ENCODE measurements around the gene SERTAD1.
"Not testable (repeated sequence)": the region's sequence is repeated elsewhere in the genome, so short reads cannot be mapped to it uniquely, and the experiment has no call there.

SERTAD1 gene

DNA sequence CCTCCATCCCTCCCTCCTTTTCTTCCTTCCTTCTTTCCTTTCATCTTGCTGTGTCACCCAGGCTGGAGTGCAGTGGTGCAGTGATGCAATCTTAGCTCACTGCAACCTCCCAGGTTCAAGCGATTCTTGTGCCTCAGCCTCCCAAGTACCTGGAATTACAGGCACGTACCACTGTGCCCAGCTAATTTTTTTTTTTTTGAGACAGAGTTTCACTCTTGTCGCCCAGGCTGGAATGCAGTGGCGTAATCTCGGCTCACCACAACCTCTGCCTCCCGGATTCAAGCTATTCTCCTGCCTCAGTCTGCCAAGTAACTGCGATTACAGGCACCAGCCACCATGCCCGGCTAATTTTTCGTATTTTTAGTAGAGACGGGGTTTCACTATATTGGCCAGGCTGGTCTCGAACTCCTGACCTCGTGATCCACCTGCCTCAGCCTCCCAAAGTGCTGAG, 37.8 kb upstream of the SERTAD1 start:
- H3K9ac ChIP-seq (ENCODE audit: low read length); H3K27ac ChIP-seq (ENCODE audit: low read length); H3K9me3 ChIP-seq (ENCODE audit: control insufficient read depth, low read depth, low read length); H3K36me3 ChIP-seq (ENCODE audit: control insufficient read depth, low read depth, low read length); H3K4me1 ChIP-seq (ENCODE audit: control insufficient read depth, low read depth, low read length); H3K4me3 ChIP-seq (ENCODE audit: low read length): not testable (repeated sequence)
- H3K27me3 ChIP-seq (ENCODE audit: control insufficient read depth, insufficient read depth, low read length), result peaks cover 31% of the 10 kb centered on the region

DNA sequence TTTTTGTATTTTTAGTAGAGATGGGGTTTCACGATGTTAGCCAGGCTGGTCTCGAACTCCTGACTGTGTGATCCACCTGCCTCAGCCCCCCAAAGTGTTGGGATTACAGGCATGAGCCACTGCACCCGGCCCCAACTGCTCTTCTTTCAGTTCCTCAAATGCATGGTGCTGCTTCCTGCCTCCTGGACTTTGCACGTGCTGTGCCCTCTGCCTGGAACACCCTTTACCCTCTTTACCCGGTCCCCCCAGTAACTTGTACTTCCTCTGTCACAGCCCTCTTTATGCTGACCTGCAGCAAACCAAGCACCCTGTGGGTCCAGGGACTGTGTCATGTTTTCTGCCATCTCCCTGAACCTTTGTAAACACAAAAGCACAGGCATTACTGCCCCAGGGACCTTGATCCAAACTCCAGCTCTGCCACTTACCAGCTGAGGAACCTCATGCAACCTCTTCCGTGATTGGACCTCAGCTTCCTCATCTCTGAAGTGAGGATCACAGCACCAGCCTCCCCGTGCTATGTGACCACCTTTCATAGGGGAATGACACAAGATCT, 36.0 kb upstream of the SERTAD1 start:
- Histone ChIP-seq H3K9me3 (ENCODE audit: control insufficient read depth, low read depth, low read length) (no peaks in the 10 kb centered on the region), H3K4me1 (ENCODE audit: control insufficient read depth, low read depth, low read length) (peaks cover 5% of the 10 kb centered on the region), H3K9ac (ENCODE audit: low read length) (no peak overlapping the region), H3K27ac (ENCODE audit: low read length) (no peak overlapping the region), H3K27me3 (ENCODE audit: control insufficient read depth, insufficient read depth, low read length) (peaks cover 14% of the 10 kb centered on the region), H3K4me3 (ENCODE audit: low read length) (no peak overlapping the region), H3K36me3 (ENCODE audit: control insufficient read depth, low read depth, low read length) (no peaks in the 10 kb centered on the region)

DNA sequence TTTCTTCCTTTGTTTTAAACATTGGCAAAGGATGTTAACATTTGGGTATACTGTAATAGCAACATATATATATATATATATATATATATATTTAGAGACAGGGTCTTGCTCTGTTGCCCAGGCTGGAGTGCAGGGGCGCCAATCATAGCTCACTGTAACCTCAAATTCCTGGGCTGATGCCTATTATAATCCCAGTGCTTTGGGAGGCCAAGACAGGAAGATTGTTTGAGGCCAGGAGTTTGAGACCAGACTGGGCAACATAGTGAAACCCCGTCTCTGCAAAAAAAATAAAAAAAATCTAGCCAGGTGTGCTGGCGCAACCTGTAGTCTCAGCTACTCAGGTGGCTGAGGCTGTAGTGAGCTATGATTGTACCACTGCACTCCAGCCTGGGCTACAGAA, 34.4 kb upstream of the SERTAD1 start:
- Histone ChIP-seq H3K4me3 (ENCODE audit: low read length) (no peak overlapping the region), H3K9me3 (ENCODE audit: control insufficient read depth, low read depth, low read length) (no peaks in the 10 kb centered on the region), H3K4me1 (ENCODE audit: control insufficient read depth, low read depth, low read length) (no peaks in the 10 kb centered on the region), H3K27me3 (ENCODE audit: control insufficient read depth, insufficient read depth, low read length) (peaks cover 5% of the 10 kb centered on the region), H3K36me3 (ENCODE audit: control insufficient read depth, low read depth, low read length) (no peaks in the 10 kb centered on the region), H3K9ac (ENCODE audit: low read length) (no peak overlapping the region), H3K27ac (ENCODE audit: low read length) (no peak overlapping the region)

DNA sequence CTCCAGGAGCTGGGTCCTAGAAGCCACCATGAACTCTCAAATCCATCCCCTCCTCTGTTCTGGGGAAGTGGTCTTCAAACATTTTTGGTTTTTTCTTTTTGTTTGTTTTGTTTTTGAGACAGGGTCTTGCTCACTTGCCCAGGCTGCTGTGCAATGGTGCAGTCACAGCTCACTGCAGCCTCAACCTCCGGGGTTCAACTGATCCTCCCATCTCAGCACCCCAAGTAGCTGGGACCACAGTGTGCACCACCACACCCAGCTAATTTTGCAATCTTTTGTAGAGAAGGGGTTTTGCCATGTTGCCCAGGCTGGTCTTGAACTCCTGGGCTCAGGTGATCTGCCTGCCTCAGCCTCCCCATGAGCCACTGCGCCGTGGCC, 32.8 kb upstream of the SERTAD1 start:
- no peaks in the 10 kb centered on the region for H3K36me3 ChIP-seq (ENCODE audit: control insufficient read depth, low read depth, low read length)
- no peaks in the 10 kb centered on the region for H3K4me1 ChIP-seq (ENCODE audit: control insufficient read depth, low read depth, low read length)
- no peak overlapping the region for H3K27ac ChIP-seq (ENCODE audit: low read length)
- H3K4me3 ChIP-seq (ENCODE audit: low read length), result no peak overlapping the region
- H3K27me3 ChIP-seq (ENCODE audit: control insufficient read depth, insufficient read depth, low read length), result no peaks in the 10 kb centered on the region
- H3K9ac ChIP-seq (ENCODE audit: low read length), result no peak overlapping the region
- H3K9me3 ChIP-seq (ENCODE audit: control insufficient read depth, low read depth, low read length), result no peaks in the 10 kb centered on the region

DNA sequence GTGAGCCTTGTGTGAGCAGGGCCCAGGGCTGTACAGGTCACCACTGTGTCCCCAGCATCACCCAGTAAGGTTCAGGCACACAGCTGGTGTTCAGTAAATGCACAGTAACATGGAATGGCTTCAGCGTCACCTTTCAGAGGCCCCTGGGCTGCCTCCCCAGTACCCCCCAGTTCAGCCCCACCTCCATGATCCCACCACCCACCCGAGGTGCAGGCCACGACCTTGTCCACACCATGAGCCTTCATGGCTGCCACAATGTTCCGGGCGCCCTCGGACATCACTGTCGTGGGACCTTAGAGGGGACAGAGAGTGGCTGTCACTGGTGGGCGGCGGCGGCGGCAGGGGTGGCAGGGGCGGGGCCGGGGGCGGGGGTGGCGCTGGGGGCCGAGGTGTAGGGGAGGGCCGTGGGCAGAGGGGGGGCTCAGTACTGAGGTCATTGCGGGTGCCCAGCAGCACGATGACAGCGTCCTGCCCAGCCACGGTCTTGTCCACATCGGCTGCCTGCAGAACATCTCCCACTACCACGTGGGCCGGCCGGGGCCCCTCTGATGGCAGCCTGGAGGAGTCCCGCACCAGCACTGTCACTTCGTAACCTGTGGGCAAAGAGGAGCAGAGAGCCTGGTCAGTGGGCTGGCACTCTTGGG, 32.3 kb upstream of the SERTAD1 start:
- no peak overlapping the region for H3K4me3 ChIP-seq (ENCODE audit: low read length)
- H3K36me3 ChIP-seq (ENCODE audit: control insufficient read depth, low read depth, low read length), result no peaks in the 10 kb centered on the region
- no peak overlapping the region for H3K27ac ChIP-seq (ENCODE audit: low read length)
- no peaks in the 10 kb centered on the region for H3K27me3 ChIP-seq (ENCODE audit: control insufficient read depth, insufficient read depth, low read length)
- H3K9me3 ChIP-seq (ENCODE audit: control insufficient read depth, low read depth, low read length), result no peaks in the 10 kb centered on the region
- H3K4me1 ChIP-seq (ENCODE audit: control insufficient read depth, low read depth, low read length), result no peaks in the 10 kb centered on the region
- no peak overlapping the region for H3K9ac ChIP-seq (ENCODE audit: low read length)

DNA sequence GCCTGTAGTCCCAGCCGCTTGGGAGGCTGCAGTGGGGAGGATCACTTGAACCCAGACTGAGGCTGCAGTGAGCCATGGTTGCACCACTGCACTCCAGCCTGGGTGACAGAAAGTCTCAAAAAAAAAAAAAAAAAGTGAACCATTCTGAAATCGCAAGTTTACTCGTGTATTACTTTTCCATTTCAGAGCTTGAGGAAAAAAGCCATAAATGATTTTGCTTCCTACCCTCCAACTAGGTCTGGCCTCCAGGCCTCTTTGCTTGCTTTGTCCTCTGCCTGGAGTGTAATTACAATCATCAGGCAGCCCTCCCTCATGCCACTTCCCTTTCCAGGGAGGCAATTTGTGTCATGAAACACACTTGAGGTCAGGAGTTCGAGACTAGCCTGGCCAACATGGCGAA, 31.3 kb upstream of the SERTAD1 start:
- Histone ChIP-seq H3K27ac (ENCODE audit: low read length) (no peak overlapping the region), H3K4me1 (ENCODE audit: control insufficient read depth, low read depth, low read length) (no peaks in the 10 kb centered on the region), H3K27me3 (ENCODE audit: control insufficient read depth, insufficient read depth, low read length) (no peaks in the 10 kb centered on the region), H3K9me3 (ENCODE audit: control insufficient read depth, low read depth, low read length) (no peaks in the 10 kb centered on the region), H3K9ac (ENCODE audit: low read length) (no peak overlapping the region), H3K36me3 (ENCODE audit: control insufficient read depth, low read depth, low read length) (no peaks in the 10 kb centered on the region), H3K4me3 (ENCODE audit: low read length) (no peak overlapping the region)

DNA sequence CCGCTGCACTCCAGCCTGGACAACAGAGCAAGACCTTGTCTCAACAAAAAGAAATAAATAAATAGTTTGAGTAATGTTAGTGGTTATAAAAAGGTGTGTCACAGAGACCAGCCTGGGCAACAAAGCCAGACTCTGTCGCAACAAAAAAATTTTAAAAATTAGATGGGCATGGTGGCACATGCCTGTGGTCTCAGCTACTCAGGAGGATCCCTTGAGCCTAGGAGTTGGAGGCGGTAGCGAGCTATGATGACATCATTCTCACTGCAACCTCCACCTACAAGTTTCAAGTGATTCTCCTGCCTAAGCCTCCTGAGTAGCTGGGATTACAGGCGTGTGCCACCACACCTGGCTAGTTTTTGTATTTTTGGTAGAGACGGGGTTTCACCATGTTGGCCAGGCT, 28.2 kb upstream of the SERTAD1 start:
- H3K36me3 ChIP-seq (ENCODE audit: control insufficient read depth, low read depth, low read length); H3K27me3 ChIP-seq (ENCODE audit: control insufficient read depth, insufficient read depth, low read length); H3K9ac ChIP-seq (ENCODE audit: low read length); H3K4me3 ChIP-seq (ENCODE audit: low read length); H3K4me1 ChIP-seq (ENCODE audit: control insufficient read depth, low read depth, low read length); H3K9me3 ChIP-seq (ENCODE audit: control insufficient read depth, low read depth, low read length); H3K27ac ChIP-seq (ENCODE audit: low read length): not testable (repeated sequence)

DNA sequence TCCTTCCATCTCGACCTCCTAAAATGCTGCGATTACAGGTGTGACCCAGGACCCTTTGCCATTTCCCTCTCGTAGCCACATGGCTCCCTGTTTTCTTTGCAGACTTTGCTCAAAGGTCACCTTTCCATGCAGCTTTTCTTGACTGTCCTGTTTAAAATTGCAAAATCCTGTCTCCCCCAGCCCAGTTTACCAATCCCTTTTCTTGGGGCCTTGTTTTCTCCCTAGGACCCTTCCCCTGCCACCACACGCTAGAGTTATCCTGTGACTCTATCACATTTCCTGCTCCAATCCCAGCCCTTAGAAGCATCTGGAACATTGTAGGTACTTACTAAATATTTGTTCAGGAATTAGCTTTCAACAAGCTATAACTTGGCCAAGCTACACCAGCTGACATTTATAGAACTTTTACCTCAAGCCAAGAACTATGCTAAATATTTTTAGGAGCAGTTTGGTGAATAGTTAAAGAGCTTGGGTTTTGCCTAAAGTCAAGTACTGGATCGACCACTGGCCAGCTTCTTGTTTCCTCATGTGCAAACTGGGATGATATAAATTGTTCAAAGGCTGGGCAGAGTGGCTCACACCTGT, 27.5 kb upstream of the SERTAD1 start:
- H3K27ac ChIP-seq (ENCODE audit: low read length), result no peak overlapping the region
- no peaks in the 10 kb centered on the region for H3K36me3 ChIP-seq (ENCODE audit: control insufficient read depth, low read depth, low read length)
- no peak overlapping the region for H3K4me3 ChIP-seq (ENCODE audit: low read length)
- H3K9me3 ChIP-seq (ENCODE audit: control insufficient read depth, low read depth, low read length), result no peaks in the 10 kb centered on the region
- H3K27me3 ChIP-seq (ENCODE audit: control insufficient read depth, insufficient read depth, low read length), result no peaks in the 10 kb centered on the region
- H3K9ac ChIP-seq (ENCODE audit: low read length), result no peak overlapping the region
- no peaks in the 10 kb centered on the region for H3K4me1 ChIP-seq (ENCODE audit: control insufficient read depth, low read depth, low read length)

DNA sequence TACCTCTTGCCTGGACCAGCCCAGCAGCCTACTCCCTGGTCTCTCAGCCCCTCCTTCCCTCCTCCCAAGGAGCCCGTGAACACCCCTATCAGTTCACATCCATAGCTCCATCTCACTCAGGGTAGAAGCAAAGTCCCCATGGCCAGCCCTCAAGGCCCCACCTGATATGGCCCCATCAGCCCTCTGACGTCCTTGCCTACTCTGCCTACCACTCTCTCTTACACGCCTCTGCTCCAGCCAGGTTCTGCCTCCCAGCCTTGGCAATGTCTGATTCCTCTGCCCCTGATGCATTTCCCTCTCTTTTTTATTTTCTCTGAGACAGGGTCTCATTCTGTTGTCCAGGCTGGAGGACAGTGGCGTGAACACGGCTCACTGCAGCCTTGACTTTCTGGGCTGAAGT, 26.2 kb upstream of the SERTAD1 start:
- H3K36me3 ChIP-seq (ENCODE audit: control insufficient read depth, low read depth, low read length), result no peaks in the 10 kb centered on the region
- H3K4me3 ChIP-seq (ENCODE audit: low read length), result no peak overlapping the region
- H3K9ac ChIP-seq (ENCODE audit: low read length), result no peak overlapping the region
- H3K27me3 ChIP-seq (ENCODE audit: control insufficient read depth, insufficient read depth, low read length), result no peaks in the 10 kb centered on the region
- no peaks in the 10 kb centered on the region for H3K4me1 ChIP-seq (ENCODE audit: control insufficient read depth, low read depth, low read length)
- H3K9me3 ChIP-seq (ENCODE audit: control insufficient read depth, low read depth, low read length), result no peaks in the 10 kb centered on the region
- H3K27ac ChIP-seq (ENCODE audit: low read length), result no peak overlapping the region

DNA sequence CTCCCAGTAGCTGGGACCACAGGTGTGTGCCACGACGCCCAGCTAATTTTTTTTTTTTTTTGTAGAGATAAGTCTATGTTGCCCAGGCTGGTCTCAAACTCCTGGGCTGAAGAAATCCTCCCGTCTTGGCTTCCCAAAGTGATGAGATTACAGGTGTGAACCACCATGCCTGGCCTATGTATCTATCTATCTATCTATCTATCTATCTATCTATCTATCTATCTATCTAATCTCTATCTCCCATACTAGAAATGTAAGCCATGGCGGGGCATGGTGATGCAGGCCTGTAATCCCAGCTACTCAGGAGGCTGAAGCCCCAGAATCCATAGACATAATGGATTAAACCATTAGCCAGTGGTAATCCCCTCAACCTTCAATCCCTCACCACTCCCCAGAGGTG, 24.9 kb upstream of the SERTAD1 start:
- peaks cover 7% of the 10 kb centered on the region for H3K4me1 ChIP-seq (ENCODE audit: control insufficient read depth, low read depth, low read length)
- no peaks in the 10 kb centered on the region for H3K9me3 ChIP-seq (ENCODE audit: control insufficient read depth, low read depth, low read length)
- no peak overlapping the region for H3K27ac ChIP-seq (ENCODE audit: low read length)
- H3K9ac ChIP-seq (ENCODE audit: low read length), result no peak overlapping the region
- H3K27me3 ChIP-seq (ENCODE audit: control insufficient read depth, insufficient read depth, low read length), result no peaks in the 10 kb centered on the region
- H3K36me3 ChIP-seq (ENCODE audit: control insufficient read depth, low read depth, low read length), result no peaks in the 10 kb centered on the region
- no peak overlapping the region for H3K4me3 ChIP-seq (ENCODE audit: low read length)

DNA sequence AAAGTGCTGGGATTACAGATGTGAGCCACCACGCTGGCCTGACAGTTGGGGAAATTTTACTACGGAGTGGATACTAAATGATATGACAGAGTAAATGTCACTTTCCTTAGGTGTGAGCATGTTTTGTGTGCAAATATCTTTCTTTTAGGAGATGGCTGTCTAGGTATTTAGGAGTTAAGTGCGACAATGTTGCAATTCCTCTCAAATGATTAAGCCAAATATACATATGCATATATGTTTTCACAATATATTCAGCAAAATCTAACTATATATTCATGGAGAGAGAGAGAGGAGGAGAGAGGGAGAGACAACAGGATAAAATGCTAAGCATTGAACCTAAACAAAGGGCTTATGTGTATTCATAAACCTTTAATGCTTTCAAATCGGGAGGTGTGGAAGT, 23.7 kb upstream of the SERTAD1 start:
- Histone ChIP-seq H3K27me3 (ENCODE audit: control insufficient read depth, insufficient read depth, low read length) (no peaks in the 10 kb centered on the region), H3K9ac (ENCODE audit: low read length) (no peak overlapping the region), H3K36me3 (ENCODE audit: control insufficient read depth, low read depth, low read length) (no peaks in the 10 kb centered on the region), H3K4me3 (ENCODE audit: low read length) (no peak overlapping the region), H3K9me3 (ENCODE audit: control insufficient read depth, low read depth, low read length) (no peaks in the 10 kb centered on the region), H3K27ac (ENCODE audit: low read length) (no peak overlapping the region), H3K4me1 (ENCODE audit: control insufficient read depth, low read depth, low read length) (peaks cover 10% of the 10 kb centered on the region)

DNA sequence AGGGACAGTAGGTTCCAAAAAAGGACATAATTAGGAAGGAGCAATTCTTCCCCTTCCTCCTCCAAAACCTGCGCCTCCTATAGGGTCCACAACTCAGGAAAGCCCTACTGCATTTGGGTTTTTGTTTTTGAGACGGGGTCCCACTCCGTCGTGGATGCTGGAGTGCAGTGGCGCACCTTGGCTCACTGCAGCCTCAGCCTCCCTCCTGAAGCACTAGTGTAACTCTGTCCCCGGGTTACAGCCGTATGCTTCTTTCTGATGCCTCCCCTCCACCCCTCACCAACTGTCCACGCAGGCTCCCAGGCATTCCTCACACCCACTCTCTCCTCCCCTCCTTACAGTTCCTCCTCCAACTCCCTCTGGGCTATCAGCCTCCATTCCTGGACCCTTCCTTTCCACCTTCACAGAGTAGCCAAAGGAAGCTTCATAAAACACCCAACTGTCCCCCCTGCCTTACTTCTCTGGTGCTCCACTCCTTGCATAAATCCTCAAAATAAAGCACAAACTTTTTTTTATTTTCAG, 20.5 kb upstream of the SERTAD1 start:
- H3K4me1 ChIP-seq (ENCODE audit: control insufficient read depth, low read depth, low read length), result peaks cover 17% of the 10 kb centered on the region
- H3K36me3 ChIP-seq (ENCODE audit: control insufficient read depth, low read depth, low read length), result peaks cover 7% of the 10 kb centered on the region
- H3K27ac ChIP-seq (ENCODE audit: low read length), result no peak overlapping the region

More for the DNA sequence above, 20.5 kb upstream of the SERTAD1 start:
- Histone ChIP-seq H3K4me3 (ENCODE audit: low read length) (no peak overlapping the region), H3K9ac (ENCODE audit: low read length) (no peak overlapping the region), H3K9me3 (ENCODE audit: control insufficient read depth, low read depth, low read length) (no peaks in the 10 kb centered on the region), H3K27me3 (ENCODE audit: control insufficient read depth, insufficient read depth, low read length) (no peaks in the 10 kb centered on the region)
